PC-3 (cell line): ENCODE data around the gene SEC14L2. TPM values are rescaled to one million over a fixed set of nuclear protein-coding genes. Genes with fewer than 3 reads are reported as not detected.

Experiments
- ATAC-seq: fragments of 200-7000 bp; cut with Tn5 transposase; 2 replicates; pipeline ENCODE4 v1.9.1; 2020; ENCODE audit warnings: mild to moderate bottlenecking, moderate library complexity
- BruUV-seq: library from RNA; stranded (reverse); fragments of 400-500 nt; replicated peaks from 2 replicates; lab custom pipeline; 2021; lab: Mats Ljungman, UMichigan
- CTCF ChIA-PET: fragments of 300-600 bp; sonication (Branson Sonifier 250); formaldehyde crosslinking; loops from one replicate; lab custom pipeline; 2022; ENCODE audit warnings: antibody characterized with exemption; lab: Charles Lee
- POLR2A ChIA-PET: fragments of 300-600 bp; sonication (Branson Sonifier 250); formaldehyde crosslinking; loops from one replicate; lab custom pipeline; 2022; ENCODE audit warnings: antibody characterized with exemption; ENCODE audit not compliant: unreplicated experiment; lab: Charles Lee
- DNase-seq: peaks from one replicate; pipeline ENCODE4 v3.0.0-alpha.2; 2015
- H2AFZ ChIP-seq: fragments of 300-600 bp; sonication (generic); 2 replicates; pipeline ENCODE4 v1.6.0; 2016; ENCODE audit warnings: antibody characterized with exemption, low read length
- H3F3A ChIP-seq: fragments of 300-600 bp; sonication (generic); one replicate; pipeline ENCODE4 v1.6.0; 2017; ENCODE audit warnings: antibody characterized with exemption, low read length, control low read depth, mild to moderate bottlenecking; ENCODE audit not compliant: unreplicated experiment
- H3K27ac ChIP-seq: fragments of 300-600 bp; sonication (generic); 2 replicates; pipeline ENCODE4 v1.5.1; 2016; ENCODE audit warnings: mild to moderate bottlenecking, low read length
- H3K27me3 ChIP-seq: fragments of 300-600 bp; sonication (generic); 2 replicates; pipeline ENCODE4 v1.6.1; 2016; ENCODE audit warnings: low read length, mixed read lengths
- H3K36me3 ChIP-seq: fragments of 300-600 bp; sonication (generic); 2 replicates; pipeline ENCODE4 v1.6.1; 2016; ENCODE audit warnings: low read depth, mixed run types, low read length, mixed read lengths
- H3K4me1 ChIP-seq: fragments of 300-600 bp; sonication (generic); 2 replicates; pipeline ENCODE4 v1.5.1; 2016; ENCODE audit warnings: low read length; ENCODE audit not compliant: insufficient read depth
- H3K4me2 ChIP-seq: fragments of 300-600 bp; sonication (generic); 2 replicates; pipeline ENCODE4 v1.6.0; 2016; ENCODE audit warnings: low read length
- H3K4me3 ChIP-seq: fragments of 300-600 bp; sonication (generic); 2 replicates; pipeline ENCODE4 v1.5.1; 2016; ENCODE audit warnings: mild to moderate bottlenecking, low read length, mixed read lengths
- H3K79me2 ChIP-seq: fragments of 300-600 bp; sonication (generic); 2 replicates; pipeline ENCODE4 v1.6.1; 2017; ENCODE audit warnings: low read length, mixed read lengths
- H3K9ac ChIP-seq: fragments of 300-600 bp; sonication (generic); 2 replicates; pipeline ENCODE4 v1.6.0; 2016; ENCODE audit warnings: mild to moderate bottlenecking, low read length
- H3K9me2 ChIP-seq: fragments of 300-600 bp; sonication (generic); replicated peaks from 2 replicates; pipeline ENCODE4 v1.6.1; 2016; ENCODE audit warnings: mixed run types, low read length, mixed read lengths
- H3K9me3 ChIP-seq: fragments of 300-600 bp; sonication (generic); 2 replicates; pipeline ENCODE4 v1.6.1; 2016; ENCODE audit warnings: low read length, mixed read lengths
- H4K20me1 ChIP-seq: fragments of 300-600 bp; sonication (generic); 2 replicates; pipeline ENCODE4 v1.6.1; 2016; ENCODE audit warnings: low read length, mixed read lengths
- CTCF ChIP-seq: fragments of 300-600 bp; sonication (generic); conservative IDR thresholded peaks from 2 replicates; pipeline ENCODE4 v1.5.1; 2017; ENCODE audit warnings: antibody characterized with exemption, low read depth, mild to moderate bottlenecking, low read length
- EZH2 ChIP-seq: fragments of 300-600 bp; sonication (generic); IDR thresholded peaks from one replicate; pipeline ENCODE4 v1.6.1; 2017; ENCODE audit warnings: antibody characterized with exemption, mild to moderate bottlenecking, low read length; ENCODE audit not compliant: unreplicated experiment
- EZH2phosphoT487 ChIP-seq: fragments of 300-600 bp; sonication (generic); IDR thresholded peaks from 2 replicates; pipeline ENCODE4 v1.6.1; 2018; ENCODE audit warnings: mild to moderate bottlenecking, antibody characterized with exemption, low read length, borderline replicate concordance
- intact Hi-C: fragments of 100-400 bp; cut with micrococcal nuclease; formaldehyde crosslinking; loops from 2 replicates; pipeline ENCODE4 v1.9.0; 2023
- total RNA-seq: library from RNA; depleted of rRNA; stranded (reverse); fragments of >200 nt; gene quantifications from 2 replicates; pipeline ENCODE4 v1.2.3, GENCODE V29; 2014

The SEC14L2 gene
- total RNA-seq, 1 experiment from 2014 or later = 16.8 TPM

GRCh38 chr22:30380011-30380410 is 16.8 kb upstream of the SEC14L2 start:
- Histone ChIP-seq H3K9me2 (no peaks in the 10 kb centered on the region), H3K36me3 (no peaks in the 10 kb centered on the region), H3K9ac (no peak overlapping the region), H3K4me3 (no peak overlapping the region), H3K27ac (no peak overlapping the region), H2AFZ (no peak overlapping the region), H3K4me1 (no peaks in the 10 kb centered on the region), H3K79me2 (no peaks in the 10 kb centered on the region), H4K20me1 (no peaks in the 10 kb centered on the region), H3K4me2 (no peak overlapping the region), H3F3A (no peaks in the 10 kb centered on the region), H3K9me3 (no peaks in the 10 kb centered on the region), H3K27me3 (no peaks in the 10 kb centered on the region)
- ATAC-seq (no peak), DNase-seq (no peak)
- no TSS peak for BruUV-seq
- POLR2A ChIA-PET = no interaction called here
- CTCF ChIA-PET = no interaction called here
- intact Hi-C loops = no loop called here
- TF ChIP-seq EZH2phosphoT487 = no peak
- TF ChIP-seq CTCF = no peak
- TF ChIP-seq EZH2 = no peak

GRCh38 chr22:30381264-30381663 is 15.6 kb upstream of the SEC14L2 start:
- H3K4me2 ChIP-seq = no peak overlapping the region
- POLR2A ChIA-PET = no interaction called here
- no peaks in the 10 kb centered on the region for H3K79me2 ChIP-seq
- BruUV-seq = no TSS peak
- ATAC-seq (no peak), DNase-seq (no peak)
- no peaks in the 10 kb centered on the region for H3K9me2 ChIP-seq
- H3K9me3 ChIP-seq = no peaks in the 10 kb centered on the region
- intact Hi-C loops = no loop called here
- H4K20me1 ChIP-seq = no peaks in the 10 kb centered on the region
- no peaks in the 10 kb centered on the region for H3K27me3 ChIP-seq
- H2AFZ ChIP-seq = no peak overlapping the region
- TF ChIP-seq EZH2phosphoT487 (no peak), EZH2 (no peak), CTCF (no peak)
- H3K27ac ChIP-seq = no peak overlapping the region
- H3K36me3 ChIP-seq = no peaks in the 10 kb centered on the region
- H3K9ac ChIP-seq = no peak overlapping the region
- no peak overlapping the region for H3K4me3 ChIP-seq
- no peaks in the 10 kb centered on the region for H3F3A ChIP-seq
- CTCF ChIA-PET = interaction anchor here (0.6 kb wide), 1 partner anchor 18 kb away, joined by 4 read pairs; no protein-coding TSS in a partner anchor
- H3K4me1 ChIP-seq = peaks cover 2% of the 10 kb centered on the region; the same call in 1 of the 2 replicates

GRCh38 chr22:30382340-30382739 is 14.5 kb upstream of the SEC14L2 start:
- Histone ChIP-seq H3K4me2 (no peak overlapping the region), H3K27me3 (no peaks in the 10 kb centered on the region), H3K36me3 (no peaks in the 10 kb centered on the region), H4K20me1 (no peaks in the 10 kb centered on the region), H2AFZ (no peak overlapping the region), H3K9me3 (no peaks in the 10 kb centered on the region), H3K79me2 (no peaks in the 10 kb centered on the region), H3K4me3 (no peak overlapping the region), H3K9me2 (no peaks in the 10 kb centered on the region), H3K27ac (no peak overlapping the region), H3K9ac (no peak overlapping the region), H3K4me1 (peaks cover 8% of the 10 kb centered on the region; the same call in 1 of the 2 replicates), H3F3A (no peaks in the 10 kb centered on the region)
- no TSS peak for BruUV-seq
- intact Hi-C loops = no loop called here
- CTCF ChIA-PET = no interaction called here
- TF ChIP-seq CTCF (no peak), EZH2 (no peak), EZH2phosphoT487 (no peak)
- ATAC-seq = no peak
- POLR2A ChIA-PET = no interaction called here
- DNase-seq = no peak
